Muscle of leg (tissue), 11 donors: ENCODE results near the gene CD163L1. TPM values are rescaled to one million over a fixed set of nuclear protein-coding genes. Genes with fewer than 3 reads are reported as not detected.
A peak's percentile ranks its signal among the peaks of the same experiment; 100 is the strongest.

Experiments
- DNase-seq: peaks from one replicate; pipeline ENCODE4 v3.0.0; 2013
- H3K27ac ChIP-seq: one replicate; pipeline ENCODE4 v1.5.1; 2013; ENCODE audit warnings: mild to moderate bottlenecking, low read length, control low read depth
- H3K27me3 ChIP-seq: one replicate; pipeline ENCODE4 v1.6.1; 2013; ENCODE audit warnings: low read length; ENCODE audit not compliant: control insufficient read depth, insufficient read depth
- H3K36me3 ChIP-seq: one replicate; pipeline ENCODE4 v1.6.1; 2013; ENCODE audit warnings: low read length; ENCODE audit not compliant: control insufficient read depth, insufficient read depth
- H3K4me1 ChIP-seq: one replicate; pipeline ENCODE4 v1.6.1; 2013; ENCODE audit warnings: low read length; ENCODE audit not compliant: control insufficient read depth, insufficient read depth
- H3K4me3 ChIP-seq: one replicate; pipeline ENCODE4 v1.5.1; 2013; ENCODE audit warnings: low read length, control low read depth
- H3K9me3 ChIP-seq: replicated peaks from 2 replicates; pipeline ENCODE4 v1.6.1; 2013; ENCODE audit warnings: low read depth, low read length; ENCODE audit not compliant: control insufficient read depth
- WGBS: methylation state at CpG from one replicate; pipeline ENCODE4 v1.1.5; 2013; ENCODE audit warnings: missing lambda C conversion rate; ENCODE audit not compliant: insufficient coverage; 5-methylcytosine and 5-hydroxymethylcytosine counted together
- polyA plus RNA-seq, 8 donors: library from polyadenylated mRNA; unstranded; fragments of 120-200 nt; gene quantifications; one replicate each; pipeline versions ENCODE4 v1.2.1 to v1.2.3, GENCODE V29; 2013; ENCODE audit warnings: inconsistent platforms in 1 of 8, low replicate concordance in 1 of 8; ENCODE audit not compliant: insufficient read length in 8 of 8, insufficient read depth in 1 of 8
- total RNA-seq: library from RNA; stranded (reverse); fragments of 120-200 nt; gene quantifications from one replicate; pipeline ENCODE4 v1.2.4, GENCODE V29; 2013

The CD163L1 gene
- total and polyA plus RNA-seq, 9 donors: 5.3 to 11.5 (median 8.2) TPM

GRCh38 chr12:7373226-7373625 is 70.7 kb downstream of the CD163L1 start:
- WGBS: 20% methylated on average over 1 of the region's 6 CpGs
- peak; percentile 15 for DNase-seq

GRCh38 chr12:7369274-7369729 is 74.7 kb downstream of the CD163L1 start:
- peaks cover 3% of the 10 kb centered on the region for H3K4me1 ChIP-seq
- 58% methylated on average over 5 of the region's 10 CpGs for WGBS
- peak; percentile 43 for DNase-seq
- no peaks in the 10 kb centered on the region for H3K36me3 ChIP-seq
- H3K4me3 ChIP-seq: no peak overlapping the region
- H3K9me3 ChIP-seq: no peaks in the 10 kb centered on the region
- no peaks in the 10 kb centered on the region for H3K27me3 ChIP-seq
- H3K27ac ChIP-seq: no peak overlapping the region

More at GRCh38 chr12:7373226-7373625, 70.7 kb downstream of the CD163L1 start:
- peaks cover 3% of the 10 kb centered on the region for H3K4me1 ChIP-seq
- no peaks in the 10 kb centered on the region for H3K36me3 ChIP-seq
- H3K27me3 ChIP-seq: no peaks in the 10 kb centered on the region
- H3K27ac ChIP-seq: no peak overlapping the region
- H3K9me3 ChIP-seq: no peaks in the 10 kb centered on the region
- no peak overlapping the region for H3K4me3 ChIP-seq

GRCh38 chr12:7362734-7363133 is 81.2 kb downstream of the CD163L1 start:
- no peaks in the 10 kb centered on the region for H3K36me3 ChIP-seq
- H3K4me1 ChIP-seq: no peaks in the 10 kb centered on the region
- no CpG with 5 or more reads among the region's 3 CpGs for WGBS
- no peaks in the 10 kb centered on the region for H3K27me3 ChIP-seq
- no peak overlapping the region for H3K27ac ChIP-seq
- no peak for DNase-seq
- H3K4me3 ChIP-seq: no peak overlapping the region
- H3K9me3 ChIP-seq: no peaks in the 10 kb centered on the region

- Histone ChIP-seq H3K9me3 (no peaks in the 10 kb centered on the region), H3K27me3 (no peaks in the 10 kb centered on the region), H3K4me1 (no peaks in the 10 kb centered on the region), H3K27ac (no peak overlapping the region), H3K4me3 (no peak overlapping the region), H3K36me3 (no peaks in the 10 kb centered on the region)
- DNase-seq: no peak
- WGBS: no CpG with 5 or more reads among the region's 1 CpG
These were observed 82.7 kb downstream of the CD163L1 start for GRCh38 chr12:7361265-7361664.

- no peaks in the 10 kb centered on the region for H3K9me3 ChIP-seq
- H3K4me1 ChIP-seq: no peaks in the 10 kb centered on the region
- H3K36me3 ChIP-seq: no peaks in the 10 kb centered on the region
- no peaks in the 10 kb centered on the region for H3K27me3 ChIP-seq
- DNase-seq: no peak
- no peak overlapping the region for H3K4me3 ChIP-seq
- WGBS: 83% methylated on average over 2 of the region's 4 CpGs
- no peak overlapping the region for H3K27ac ChIP-seq
These were observed 89.4 kb downstream of the CD163L1 start for GRCh38 chr12:7354529-7354928.

GRCh38 chr12:7352661-7353060 is 91.3 kb downstream of the CD163L1 start:
- H3K4me3 ChIP-seq: no peak overlapping the region
- H3K36me3 ChIP-seq: no peaks in the 10 kb centered on the region
- H3K9me3 ChIP-seq: no peaks in the 10 kb centered on the region
- H3K27ac ChIP-seq: no peak overlapping the region
- no peaks in the 10 kb centered on the region for H3K4me1 ChIP-seq
- DNase-seq: no peak
- no peaks in the 10 kb centered on the region for H3K27me3 ChIP-seq

GRCh38 chr12:7351177-7351576 is 92.8 kb downstream of the CD163L1 start:
- H3K4me1 ChIP-seq: no peaks in the 10 kb centered on the region
- no peak overlapping the region for H3K27ac ChIP-seq
- no peak for DNase-seq
- H3K4me3 ChIP-seq: no peak overlapping the region
- no peaks in the 10 kb centered on the region for H3K9me3 ChIP-seq
- no peaks in the 10 kb centered on the region for H3K36me3 ChIP-seq
- H3K27me3 ChIP-seq: no peaks in the 10 kb centered on the region
- WGBS: no CpG with 5 or more reads among the region's 2 CpGs

GRCh38 chr12:7349418-7349817 is 94.5 kb downstream of the CD163L1 start:
- Histone ChIP-seq H3K9me3 (peaks cover 8% of the 10 kb centered on the region), H3K4me3 (no peak overlapping the region), H3K4me1 (no peaks in the 10 kb centered on the region), H3K27ac (no peak overlapping the region), H3K27me3 (no peaks in the 10 kb centered on the region), H3K36me3 (no peaks in the 10 kb centered on the region)
- no CpG with 5 or more reads among the region's 4 CpGs for WGBS
- DNase-seq: no peak

- peaks cover 12% of the 10 kb centered on the region for H3K9me3 ChIP-seq
- 74% methylated on average over 5 of the region's 6 CpGs for WGBS
- H3K4me3 ChIP-seq: no peak overlapping the region
- no peaks in the 10 kb centered on the region for H3K36me3 ChIP-seq
- no peak overlapping the region for H3K27ac ChIP-seq
- DNase-seq: no peak
- no peaks in the 10 kb centered on the region for H3K27me3 ChIP-seq
- H3K4me1 ChIP-seq: no peaks in the 10 kb centered on the region
These were observed 97.3 kb downstream of the CD163L1 start for GRCh38 chr12:7346551-7347225.

- no peak overlapping the region for H3K4me3 ChIP-seq
- peaks cover 12% of the 10 kb centered on the region for H3K9me3 ChIP-seq
- no peaks in the 10 kb centered on the region for H3K4me1 ChIP-seq
- no peaks in the 10 kb centered on the region for H3K27me3 ChIP-seq
- H3K36me3 ChIP-seq: no peaks in the 10 kb centered on the region
- peak; percentile 27 for DNase-seq
- H3K27ac ChIP-seq: no peak overlapping the region
These were observed 98.9 kb downstream of the CD163L1 start for GRCh38 chr12:7344833-7345606.
